GM23338 (cell line): Measurements from ENCODE around the gene SLC26A1. TPM values are rescaled to one million over a fixed set of nuclear protein-coding genes. Genes with fewer than 3 reads are reported as not detected.

Experiments
- ATAC-seq: fragments of 200-7000 bp; cut with Tn5 transposase; 3 replicates; pipeline ENCODE4 v1.9.1; 2020
- DNase-seq: peaks from one replicate; pipeline ENCODE4 v3.0.0-alpha.2; 2015; ENCODE audit warnings: low spot score
- H2AFZ ChIP-seq: fragments of 200-600 bp; sonication (generic); 2 replicates; pipeline ENCODE4 v1.8.0; 2016; ENCODE audit warnings: antibody characterized with exemption, mild to moderate bottlenecking, moderate library complexity
- H3F3A ChIP-seq: fragments of 200-600 bp; sonication (generic); replicated peaks from 2 replicates; pipeline ENCODE4 v1.8.0; 2017; ENCODE audit warnings: antibody characterized with exemption, mixed run types, low read depth
- H3K27ac ChIP-seq: fragments of 200-600 bp; sonication (generic); 2 replicates; pipeline ENCODE4 v1.6.1; 2016; ENCODE audit warnings: low read depth
- H3K27me3 ChIP-seq: fragments of 200-600 bp; sonication (generic); 2 replicates; pipeline ENCODE4 v1.8.0; 2016; ENCODE audit warnings: mild to moderate bottlenecking, mixed run types, moderate library complexity; ENCODE audit not compliant: insufficient read depth
- H3K36me3 ChIP-seq: fragments of 200-600 bp; sonication (generic); 2 replicates; pipeline ENCODE4 v1.8.0; 2016; ENCODE audit warnings: mild to moderate bottlenecking; ENCODE audit not compliant: insufficient read depth
- H3K4me1 ChIP-seq: fragments of 200-600 bp; sonication (generic); 2 replicates; pipeline ENCODE4 v1.8.0; 2016; ENCODE audit warnings: mild to moderate bottlenecking, moderate library complexity; ENCODE audit not compliant: insufficient read depth
- H3K4me2 ChIP-seq: fragments of 200-600 bp; sonication (generic); 2 replicates; pipeline ENCODE4 v1.7.1; 2017; ENCODE audit warnings: mixed run types
- H3K4me3 ChIP-seq: fragments of 200-600 bp; sonication (generic); 2 replicates; pipeline ENCODE4 v1.6.1; 2016; ENCODE audit warnings: mixed run types
- H3K79me2 ChIP-seq: fragments of 200-600 bp; sonication (generic); replicated peaks from 2 replicates; pipeline ENCODE4 v1.8.0; 2017; ENCODE audit warnings: mild to moderate bottlenecking; ENCODE audit not compliant: insufficient read depth
- H3K9me2 ChIP-seq: fragments of 200-600 bp; sonication (generic); 2 replicates; pipeline ENCODE4 v1.8.0; 2017; ENCODE audit not compliant: insufficient read depth
- H4K20me1 ChIP-seq: fragments of 200-600 bp; sonication (generic); replicated peaks from 2 replicates; pipeline ENCODE4 v1.8.0; 2017; ENCODE audit warnings: mild to moderate bottlenecking; ENCODE audit not compliant: insufficient read depth
- H3K27ac Mint-ChIP-seq: 2 replicates; pipeline ENCODE4 v1.8.0; 2020; ENCODE audit warnings: inconsistent platforms, mild to moderate bottlenecking, moderate library complexity, mixed read lengths
- H3K27me3 Mint-ChIP-seq: 3 replicates; pipeline ENCODE4 v1.8.0; 2022; ENCODE audit warnings: low read depth, mild to moderate bottlenecking, moderate library complexity, mixed read lengths, inconsistent platforms; ENCODE audit not compliant: insufficient read depth, poor library complexity
- H3K36me3 Mint-ChIP-seq: 3 replicates; pipeline ENCODE4 v1.8.0; 2021; ENCODE audit warnings: low read depth, mild to moderate bottlenecking, inconsistent platforms, moderate library complexity, mixed read lengths
- H3K4me1 Mint-ChIP-seq: 3 replicates; pipeline ENCODE4 v1.8.0; 2020; ENCODE audit warnings: mild to moderate bottlenecking, inconsistent platforms, mixed read lengths
- H3K4me3 Mint-ChIP-seq: 3 replicates; pipeline ENCODE4 v1.8.0; 2021; ENCODE audit warnings: moderate library complexity, mild to moderate bottlenecking, inconsistent platforms, mixed read lengths
- H3K9me3 Mint-ChIP-seq: 3 replicates; pipeline ENCODE4 v1.8.0; 2020; ENCODE audit warnings: moderate library complexity, mild to moderate bottlenecking, inconsistent platforms, mixed read lengths
- CREB1 ChIP-seq: fragments of 250-450 bp; sonication (Bioruptor Pico); IDR thresholded peaks from 2 replicates; pipeline ENCODE4 v1.5.0; 2020; ENCODE audit warnings: low read depth, mild to moderate bottlenecking, moderate library complexity
- CTCF ChIP-seq, 2 experiments: fragments of 200-600 bp in 1 of 2; sonication (generic) in 1 of 2; conservative IDR thresholded peaks; 2 replicates each; pipeline versions ENCODE4 v1.5.1 to v1.6.1; 2016 to 2017; ENCODE audit warnings: antibody characterized with exemption in 2 of 2, low read depth in 2 of 2, mild to moderate bottlenecking in 2 of 2, moderate library complexity in 1 of 2
- ETS1 ChIP-seq: IDR thresholded peaks from 2 replicates; pipeline ENCODE4 v1.6.1; 2016; ENCODE audit warnings: antibody characterized with exemption
- EZH2 ChIP-seq: fragments of 200-600 bp; sonication (generic); IDR thresholded peaks from one replicate; pipeline ENCODE4 v1.8.0; 2017; ENCODE audit warnings: antibody characterized with exemption, mild to moderate bottlenecking, low read depth; ENCODE audit not compliant: unreplicated experiment
- EZH2phosphoT487 ChIP-seq: fragments of 200-600 bp; sonication (generic); IDR thresholded peaks from one replicate; pipeline ENCODE4 v1.8.1; 2018; ENCODE audit warnings: antibody characterized with exemption; ENCODE audit not compliant: unreplicated experiment
- JUNB ChIP-seq: IDR thresholded peaks from one replicate; pipeline ENCODE4 v1.6.1; 2016; ENCODE audit warnings: antibody characterized with exemption; ENCODE audit not compliant: unreplicated experiment
- NANOG ChIP-seq: IDR thresholded peaks from 2 replicates; pipeline ENCODE4 v1.6.1; 2016; ENCODE audit warnings: antibody characterized with exemption, borderline replicate concordance
- POLR2AphosphoS5 ChIP-seq: IDR thresholded peaks from 2 replicates; pipeline ENCODE4 v1.6.1; 2016; ENCODE audit warnings: antibody characterized with exemption, low read depth
- REST ChIP-seq: IDR thresholded peaks from one replicate; pipeline ENCODE4 v1.6.1; 2018; ENCODE audit warnings: antibody characterized with exemption; ENCODE audit not compliant: unreplicated experiment
- STAT1 ChIP-seq: IDR thresholded peaks from one replicate; pipeline ENCODE4 v1.6.1; 2016; ENCODE audit warnings: antibody characterized with exemption; ENCODE audit not compliant: unreplicated experiment
- ZNF114 ChIP-seq: fragments of 250-450 bp; sonication (Bioruptor Pico); IDR thresholded peaks from 2 replicates; pipeline ENCODE4 v1.5.0; 2020; ENCODE audit warnings: mild to moderate bottlenecking, moderate library complexity
- ZNF331 ChIP-seq: fragments of 250-450 bp; sonication (Bioruptor Pico); IDR thresholded peaks from 2 replicates; pipeline ENCODE4 v1.5.0; 2020; ENCODE audit warnings: low read depth, mild to moderate bottlenecking, moderate library complexity
- ZNF462 ChIP-seq: fragments of 250-450 bp; sonication (Bioruptor Pico); IDR thresholded peaks from 2 replicates; pipeline ENCODE4 v1.5.0; 2020; ENCODE audit warnings: mild to moderate bottlenecking, moderate library complexity
- polyA plus RNA-seq: library from polyadenylated mRNA; unstranded; fragments of >200 nt; fragmentation: Nextera tagmentation; extraction: Ambion mirVana; gene quantifications from 2 replicates; pipeline ENCODE4 v1.2.1, GENCODE V29; 2016
- total RNA-seq: library from RNA; depleted of rRNA; stranded (reverse); fragments of >200 nt; shearing (Covaris generic); gene quantifications from 2 replicates; pipeline ENCODE4 v1.2.3, GENCODE V29; 2014

The SLC26A1 gene
- total and polyA plus RNA-seq, 2 experiments from 2014 or later = 0.10 to 0.27 TPM

GRCh38 chr4:1019729-1020470 is 26.7 kb upstream of the SLC26A1 start:
- Histone ChIP-seq H2AFZ (no peak overlapping the region), H4K20me1 (no peaks in the 10 kb centered on the region; the same call in 1 of the 2 replicates), H3F3A (no peaks in the 10 kb centered on the region), H3K4me2 (no peak overlapping the region), H3K27me3 (no peaks in the 10 kb centered on the region), H3K79me2 (no peaks in the 10 kb centered on the region), H3K27ac (no peak overlapping the region), H3K4me1 (no peaks in the 10 kb centered on the region), H3K9me2 (no peaks in the 10 kb centered on the region), H3K4me3 (no peak overlapping the region), H3K36me3 (no peaks in the 10 kb centered on the region)
- TF ChIP-seq JUNB (no peak), NANOG (no peak), ETS1 (no peak), EZH2 (no peak), EZH2phosphoT487 (no peak), POLR2AphosphoS5 (no peak), CREB1 (CRISPR knock-in tag) (no peak), STAT1 (no peak), ZNF114 (CRISPR knock-in tag) (no peak), ZNF462 (CRISPR knock-in tag) (no peak), ZNF331 (CRISPR knock-in tag) (no peak), CTCF (conservative IDR thresholded peaks at IDR 0.05; ENCODE audit: low read depth in 2 of 2) (no peak), REST (no peak)
- H3K4me3 Mint-ChIP-seq = no peak overlapping the region
- DNase-seq (no peak), ATAC-seq (peak; percentile 56)
- H3K27ac Mint-ChIP-seq = no peak overlapping the region
- H3K4me1 Mint-ChIP-seq = no peaks in the 10 kb centered on the region; the same call in 1 of the 3 replicates
- no peaks in the 10 kb centered on the region for H3K27me3 Mint-ChIP-seq
- H3K9me3 Mint-ChIP-seq = no peaks in the 10 kb centered on the region
- no peaks in the 10 kb centered on the region for H3K36me3 Mint-ChIP-seq
